GM21737 (cell line): ENCODE data around the gene GNAS-AS1.
"Not testable (repeated sequence)": the region's sequence is repeated elsewhere in the genome, so short reads cannot be mapped to it uniquely, and the experiment has no call there.

Source experiments
- ATAC-seq: cut with Tn5 transposase; IDR thresholded peaks from one replicate; pipeline ENCODE4 v1.9.1; 2021; ENCODE audit warnings: mild to moderate bottlenecking, moderate library complexity; ENCODE audit not compliant: unreplicated experiment

Gene GNAS-AS1

GRCh38 chr20:58838174-58838573 lies 12.5 kb downstream of the GNAS-AS1 start:
- no peak for ATAC-seq

GRCh38 chr20:58837717-58838116 lies 13.0 kb downstream of the GNAS-AS1 start:
- ATAC-seq: no peak

GRCh38 chr20:58836616-58837204 lies 14.0 kb downstream of the GNAS-AS1 start:
- no peak for ATAC-seq

GRCh38 chr20:58835231-58835630 lies 15.5 kb downstream of the GNAS-AS1 start:
- ATAC-seq: no peak

- ATAC-seq: no peak
Measured at GRCh38 chr20:58833921-58834320, 16.8 kb downstream of the GNAS-AS1 start.

- no peak for ATAC-seq
Measured at GRCh38 chr20:58832457-58832856, 18.2 kb downstream of the GNAS-AS1 start.

GRCh38 chr20:58829531-58829941 lies 21.2 kb downstream of the GNAS-AS1 start:
- no peak for ATAC-seq

GRCh38 chr20:58828804-58829203 lies 21.9 kb downstream of the GNAS-AS1 start:
- not testable (repeated sequence) for ATAC-seq

GRCh38 chr20:58828136-58828535 lies 22.6 kb downstream of the GNAS-AS1 start:
- ATAC-seq: no peak

- ATAC-seq: no peak
Measured at GRCh38 chr20:58826271-58826670, 24.4 kb downstream of the GNAS-AS1 start.

- ATAC-seq: no peak
Measured at GRCh38 chr20:58825450-58825849, 25.3 kb downstream of the GNAS-AS1 start.

- ATAC-seq: no peak
Measured at GRCh38 chr20:58824843-58825242, 25.9 kb downstream of the GNAS-AS1 start.

GRCh38 chr20:58822748-58823730 lies 27.7 kb downstream of the GNAS-AS1 start:
- no peak for ATAC-seq

GRCh38 chr20:58822149-58822548 lies 28.6 kb downstream of the GNAS-AS1 start:
- no peak for ATAC-seq

- ATAC-seq: not testable (repeated sequence)
Measured at GRCh38 chr20:58820515-58820914, 30.2 kb downstream of the GNAS-AS1 start.

- ATAC-seq: no peak
Measured at GRCh38 chr20:58819921-58820320, 30.8 kb downstream of the GNAS-AS1 start.

- ATAC-seq: no peak
Measured at GRCh38 chr20:58818586-58819285, 32.0 kb downstream of the GNAS-AS1 start.

- ATAC-seq: no peak
Measured at GRCh38 chr20:58817748-58818147, 33.0 kb downstream of the GNAS-AS1 start.

GRCh38 chr20:58816957-58817651 lies 33.6 kb downstream of the GNAS-AS1 start:
- no peak for ATAC-seq

GRCh38 chr20:58816051-58816450 lies 34.7 kb downstream of the GNAS-AS1 start:
- no peak for ATAC-seq

- ATAC-seq: no peak
Measured at GRCh38 chr20:58815448-58815847, 35.3 kb downstream of the GNAS-AS1 start.
